Raji (cell line): ENCODE results near the gene PKHD1.

ENCODE experiments used
- POLR2A ChIP-seq: IDR thresholded peaks from 2 replicates; pipeline ENCODE4 v1.6.1; 2011; ENCODE audit warnings: low read depth, low read length, control low read depth; ENCODE audit not compliant: insufficient read depth

The PKHD1 gene

GRCh38 chr6:51839726-51840374, 247.6 kb downstream of the PKHD1 start:
- no peak for TF ChIP-seq POLR2A

- TF ChIP-seq POLR2A = no peak
These were observed 256.7 kb downstream of the PKHD1 start for GRCh38 chr6:51830666-51831065.

GRCh38 chr6:51827580-51827979, 259.8 kb downstream of the PKHD1 start:
- TF ChIP-seq POLR2A = no peak

GRCh38 chr6:51824940-51825339, 262.5 kb downstream of the PKHD1 start:
- TF ChIP-seq POLR2A = no peak

- no peak for TF ChIP-seq POLR2A
These were observed 266.9 kb downstream of the PKHD1 start for GRCh38 chr6:51820555-51820954.

- no peak for TF ChIP-seq POLR2A
These were observed 268.8 kb downstream of the PKHD1 start for GRCh38 chr6:51818520-51819022.

GRCh38 chr6:51817832-51818231, 269.6 kb downstream of the PKHD1 start:
- TF ChIP-seq POLR2A = no peak

- TF ChIP-seq POLR2A = no peak
These were observed 273.0 kb downstream of the PKHD1 start for GRCh38 chr6:51814418-51814817.

GRCh38 chr6:51813904-51814303, 273.5 kb downstream of the PKHD1 start:
- TF ChIP-seq POLR2A = no peak

- TF ChIP-seq POLR2A = no peak
These were observed 275.2 kb downstream of the PKHD1 start for GRCh38 chr6:51812231-51812630.

GRCh38 chr6:51805517-51805916, 281.9 kb downstream of the PKHD1 start:
- TF ChIP-seq POLR2A = no peak

- TF ChIP-seq POLR2A = no peak
These were observed 286.8 kb downstream of the PKHD1 start for GRCh38 chr6:51800603-51801002.

GRCh38 chr6:51793393-51793792, 294.0 kb downstream of the PKHD1 start:
- no peak for TF ChIP-seq POLR2A

- TF ChIP-seq POLR2A = no peak
These were observed 295.0 kb downstream of the PKHD1 start for GRCh38 chr6:51792273-51793030.

- TF ChIP-seq POLR2A = no peak
These were observed 296.5 kb downstream of the PKHD1 start for GRCh38 chr6:51790946-51791345.

- no peak for TF ChIP-seq POLR2A
These were observed 299.3 kb downstream of the PKHD1 start for GRCh38 chr6:51788121-51788520.

- TF ChIP-seq POLR2A = no peak
These were observed 308.7 kb downstream of the PKHD1 start for GRCh38 chr6:51778666-51779065.

GRCh38 chr6:51777618-51778017, 309.8 kb downstream of the PKHD1 start:
- TF ChIP-seq POLR2A = no peak
